Renal cortex interstitium (tissue), 11 donors: ENCODE measurements around the gene TSHZ2. TPM values are rescaled to one million over a fixed set of nuclear protein-coding genes. Genes with fewer than 3 reads are reported as not detected.

Experiments
- DNase-seq, 11 donors: peaks; one replicate each; pipeline ENCODE4 v3.0.0-alpha.2; 2013; ENCODE audit warnings: low read depth in 9 of 11, low spot score in 4 of 11; ENCODE audit errors: extremely low read depth in 1 of 11
- polyA plus RNA-seq, 3 donors: library from polyadenylated mRNA; unstranded; fragments of 120-200 nt; gene quantifications; one replicate each; pipeline ENCODE4 v1.2.1, GENCODE V29; 2013; ENCODE audit not compliant: insufficient read length in 3 of 3

The TSHZ2 gene
- polyA plus RNA-seq, 3 donors = 12.8 to 15.9 (median 13.3) TPM

DNA sequence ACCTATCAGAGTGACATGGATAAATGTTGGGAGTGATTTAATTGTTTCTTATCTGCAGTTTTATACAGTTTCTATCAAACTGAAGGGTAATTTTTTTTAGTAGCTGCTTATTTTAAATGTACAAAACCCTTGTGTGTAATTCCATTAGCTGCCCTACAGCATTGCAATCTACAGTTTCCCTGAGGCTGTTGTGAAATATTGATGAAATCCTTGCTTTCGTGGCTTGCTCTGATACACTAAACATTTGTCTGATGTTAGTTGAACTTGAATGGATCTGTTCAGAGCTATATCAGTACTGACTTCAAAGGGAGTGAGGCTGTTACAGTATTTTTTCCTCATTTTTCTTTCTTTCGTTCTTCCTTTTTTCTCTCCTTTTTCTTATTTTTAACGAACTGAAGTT is 255.4 kb downstream of the TSHZ2 start:
- DNase-seq = no peak

- no peak for DNase-seq
These were observed 258.9 kb downstream of the TSHZ2 start for GRCh38 chr20:53231061-53231460.

- no peak for DNase-seq
These were observed 265.3 kb downstream of the TSHZ2 start for GRCh38 chr20:53237461-53237860.

DNA sequence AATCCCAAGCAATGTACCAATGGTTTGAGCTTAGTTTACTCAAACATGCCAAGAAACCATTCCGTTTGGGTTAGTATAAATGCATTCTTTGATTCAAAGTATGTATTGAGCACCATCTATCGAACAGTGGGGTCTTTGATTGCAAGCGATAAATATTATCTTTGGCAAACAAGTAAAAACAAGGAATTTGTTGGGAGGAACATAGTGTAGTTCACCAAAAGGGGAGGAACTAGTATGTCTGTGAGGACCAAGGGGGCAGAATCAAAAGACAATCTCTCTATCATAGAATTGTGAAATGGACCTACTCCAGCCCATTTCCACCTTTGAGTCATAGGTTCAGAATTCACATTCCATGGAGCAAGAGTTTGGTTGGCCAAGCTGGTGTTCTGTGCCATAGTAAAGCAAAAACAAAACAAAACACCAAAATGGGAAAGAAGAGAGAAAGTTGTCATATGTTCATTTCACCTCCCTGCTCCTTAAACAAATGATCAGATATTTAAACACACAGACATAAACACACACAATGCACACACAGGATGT is 266.0 kb downstream of the TSHZ2 start:
- no peak for DNase-seq

GRCh38 chr20:53243152-53243551 is 271.0 kb downstream of the TSHZ2 start:
- no peak for DNase-seq

- no peak for DNase-seq
These were observed 272.6 kb downstream of the TSHZ2 start for GRCh38 chr20:53244711-53245110.

GRCh38 chr20:53245574-53245973 is 273.4 kb downstream of the TSHZ2 start:
- DNase-seq = no peak

- no peak for DNase-seq
These were observed 275.4 kb downstream of the TSHZ2 start for GRCh38 chr20:53247468-53248103.

- no peak for DNase-seq
These were observed 278.3 kb downstream of the TSHZ2 start for GRCh38 chr20:53250456-53250855.

- no peak for DNase-seq
These were observed 279.8 kb downstream of the TSHZ2 start for GRCh38 chr20:53252002-53252401.

GRCh38 chr20:53253668-53254067 is 281.5 kb downstream of the TSHZ2 start:
- DNase-seq = no peak

- DNase-seq = no peak
These were observed 283.0 kb downstream of the TSHZ2 start for GRCh38 chr20:53255102-53255710.

GRCh38 chr20:53258741-53259140 is 286.6 kb downstream of the TSHZ2 start:
- DNase-seq = no peak

- no peak for DNase-seq
These were observed 288.0 kb downstream of the TSHZ2 start for GRCh38 chr20:53260168-53260567.

- DNase-seq = no peak
These were observed 288.4 kb downstream of the TSHZ2 start for GRCh38 chr20:53260591-53260990.

DNA sequence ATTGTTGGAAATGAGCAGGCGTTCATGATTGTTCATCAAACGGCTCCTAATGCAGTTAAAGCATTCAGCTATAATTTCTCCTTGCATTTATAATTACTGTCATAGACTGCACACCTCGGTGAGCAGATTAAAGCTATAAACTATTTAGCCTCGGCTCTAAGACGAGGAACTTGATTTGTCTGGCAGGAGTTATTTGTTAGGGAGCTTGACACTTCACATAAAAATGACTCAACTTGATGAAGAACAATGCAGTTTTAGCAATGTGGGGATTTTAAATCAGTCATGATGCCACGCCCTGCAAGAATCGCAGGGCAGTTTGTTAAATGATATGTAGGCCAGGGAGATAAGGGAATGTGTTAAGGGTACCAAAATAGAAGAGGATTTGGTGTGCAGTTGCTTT is 290.2 kb downstream of the TSHZ2 start:
- DNase-seq = no peak

GRCh38 chr20:53263554-53264438 is 291.6 kb downstream of the TSHZ2 start:
- DNase-seq = no peak

- no peak for DNase-seq
These were observed 292.4 kb downstream of the TSHZ2 start for GRCh38 chr20:53264604-53265003.

- no peak for DNase-seq
These were observed 293.2 kb downstream of the TSHZ2 start for GRCh38 chr20:53265304-53265875.

DNA sequence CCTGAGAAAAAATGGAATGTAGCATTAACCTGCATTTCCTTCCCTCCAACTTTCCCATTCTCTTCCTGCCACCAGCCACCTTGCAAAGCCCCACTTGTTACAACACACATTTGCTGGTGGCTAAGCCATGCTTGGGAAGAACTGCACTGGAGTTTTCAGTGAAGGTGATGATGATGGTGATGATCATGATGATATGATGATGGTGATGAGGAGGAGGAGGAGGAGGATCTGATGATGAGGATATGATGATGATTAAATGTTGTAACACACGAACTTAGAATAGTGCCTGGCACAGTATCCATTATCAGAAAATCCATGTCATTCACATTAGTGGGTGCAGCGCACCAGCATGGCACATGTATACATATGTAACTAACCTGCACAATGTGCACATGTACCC is 297.2 kb downstream of the TSHZ2 start:
- no peak for DNase-seq
